HG03175 (cell line): ENCODE results near the gene PFKP.

ENCODE experiments used
- ATAC-seq: cut with Tn5 transposase; IDR thresholded peaks from one replicate; pipeline ENCODE4 v1.9.1; 2021; ENCODE audit warnings: mild to moderate bottlenecking, moderate library complexity; ENCODE audit not compliant: unreplicated experiment

Gene PFKP

DNA sequence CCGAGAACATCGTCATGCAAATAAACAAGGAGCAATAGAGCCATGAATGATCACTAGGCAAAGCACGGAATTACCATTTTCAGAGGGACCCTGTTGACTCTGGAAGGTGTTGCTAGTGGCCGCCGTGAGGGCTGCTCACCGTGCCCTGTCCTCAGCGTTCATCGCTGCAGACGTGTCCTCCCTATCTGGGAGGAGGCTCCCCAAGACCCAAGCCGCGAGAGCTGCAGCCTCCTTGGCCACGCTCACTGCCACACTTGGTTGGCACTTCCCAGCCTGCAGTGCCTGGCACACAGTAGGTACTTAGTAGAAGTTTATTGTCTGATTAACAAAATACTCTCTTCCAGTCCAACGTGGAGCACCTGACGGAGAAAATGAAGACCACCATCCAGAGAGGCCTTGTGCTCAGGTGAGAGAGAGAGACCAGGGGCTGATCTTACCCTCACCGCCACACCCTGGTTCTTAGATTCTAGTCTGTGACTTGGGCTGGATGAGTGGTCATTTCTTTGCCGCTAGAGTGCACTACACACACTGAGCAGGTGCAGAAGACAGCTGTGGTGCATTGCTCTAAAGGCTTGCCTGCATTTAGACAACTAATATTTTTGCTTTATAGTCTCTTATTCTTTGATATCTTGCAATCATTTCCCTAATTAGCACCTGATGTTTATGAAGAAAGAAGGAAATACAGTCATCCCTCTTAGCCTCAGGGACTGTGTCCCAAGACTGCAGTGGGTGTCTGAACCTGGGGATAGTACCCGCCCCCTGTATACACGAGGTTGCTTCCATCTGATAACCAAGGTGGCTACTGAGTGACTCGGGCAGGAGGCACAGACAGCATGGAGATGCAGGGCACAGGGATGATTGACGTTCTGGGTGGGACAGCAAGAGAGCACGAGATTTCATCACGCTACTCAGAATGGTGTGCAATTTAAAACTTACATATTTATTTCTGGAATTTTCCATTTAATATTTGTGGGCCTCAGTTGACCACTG, 65.0 kb downstream of the PFKP start:
- ATAC-seq, result no peak

DNA sequence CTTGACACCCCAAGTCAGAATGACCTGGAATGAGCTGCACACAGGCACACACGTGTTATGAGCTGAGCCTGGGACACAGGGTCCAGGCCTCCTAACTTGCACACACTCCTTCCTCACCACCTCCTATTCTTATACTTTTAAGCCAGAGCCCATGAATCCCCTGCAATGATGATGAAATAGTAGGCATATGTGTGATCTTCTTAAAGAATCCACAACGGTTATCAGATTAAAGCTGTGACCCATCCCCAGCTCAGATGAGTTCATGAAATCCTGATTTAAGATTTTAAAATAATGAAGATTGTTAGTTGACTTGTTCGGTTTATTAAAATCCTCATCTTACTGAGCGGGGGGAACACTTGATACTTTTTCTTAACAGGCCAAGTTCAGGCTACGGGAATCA, 66.6 kb downstream of the PFKP start:
- ATAC-seq, result no peak

DNA sequence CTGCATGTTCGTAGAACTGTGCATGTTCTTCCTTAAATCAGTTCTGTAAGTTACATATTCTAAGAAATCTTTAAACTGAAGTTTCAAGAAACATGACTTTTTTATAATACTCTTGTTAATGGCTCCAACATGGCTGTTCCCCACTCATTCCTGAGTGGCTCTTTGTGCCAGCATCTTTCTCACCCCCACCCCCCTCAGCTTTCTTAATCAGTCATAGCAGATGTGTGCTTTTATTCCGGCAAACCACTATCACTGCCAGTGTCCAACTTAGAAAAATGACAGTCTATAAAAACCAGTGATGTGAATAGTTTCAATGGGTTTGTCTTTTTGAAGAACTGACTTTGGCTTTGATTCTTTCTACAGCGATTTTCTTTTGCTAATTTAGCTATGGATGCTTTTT, 67.7 kb downstream of the PFKP start:
- no peak for ATAC-seq

DNA sequence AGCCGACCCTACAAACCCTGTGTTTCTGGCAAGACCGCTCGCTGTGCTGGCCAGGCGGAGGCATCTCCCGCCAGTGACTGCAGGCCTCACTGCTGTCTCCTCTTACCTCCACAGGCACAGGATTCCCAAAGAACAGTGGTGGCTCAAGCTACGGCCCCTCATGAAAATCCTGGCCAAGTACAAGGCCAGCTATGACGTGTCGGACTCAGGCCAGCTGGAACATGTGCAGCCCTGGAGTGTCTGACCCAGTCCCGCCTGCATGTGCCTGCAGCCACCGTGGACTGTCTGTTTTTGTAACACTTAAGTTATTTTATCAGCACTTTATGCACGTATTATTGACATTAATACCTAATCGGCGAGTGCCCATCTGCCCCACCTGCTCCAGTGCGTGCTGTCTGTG, 69.0 kb downstream of the PFKP start:
- no peak for ATAC-seq

DNA sequence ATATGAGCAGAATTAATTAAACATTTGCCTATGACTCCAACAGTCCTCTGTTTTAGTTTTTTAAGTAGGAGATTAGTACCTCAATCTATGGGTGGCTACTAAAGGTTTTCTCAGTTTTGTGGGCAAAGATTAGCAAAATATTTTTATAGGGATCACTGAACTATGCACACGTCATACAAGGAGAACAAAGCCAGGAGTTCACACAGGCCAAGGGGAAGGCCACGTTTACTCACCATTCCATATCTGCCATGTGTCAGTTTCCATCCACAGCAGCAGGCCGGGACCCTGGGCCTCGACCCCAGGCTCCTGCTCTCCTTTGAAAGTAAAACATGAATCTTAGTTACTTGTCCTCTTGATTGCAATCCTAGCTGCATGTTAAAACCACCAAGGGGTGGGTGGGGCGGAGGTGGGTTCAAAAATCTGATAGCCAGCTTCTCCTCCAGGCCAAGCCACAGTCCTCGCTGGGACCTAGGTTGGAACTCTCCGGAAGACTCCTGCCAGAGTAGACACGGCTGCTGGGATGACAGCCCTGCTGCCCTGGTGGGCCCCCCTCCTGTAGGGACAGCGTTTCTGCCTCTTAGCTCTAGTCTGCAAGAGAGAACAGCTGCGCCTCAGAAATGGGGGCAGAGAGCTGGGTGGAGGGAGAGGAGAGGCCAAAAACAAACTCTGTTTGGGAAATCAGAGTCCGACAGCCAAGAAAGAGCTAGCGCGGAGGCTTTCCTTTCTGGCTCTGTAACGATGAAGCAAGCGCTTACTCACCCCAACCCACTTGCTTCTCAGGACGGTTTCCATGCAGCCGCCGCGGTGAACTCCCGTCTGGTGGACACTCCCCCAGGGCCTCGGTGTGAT, 69.6 kb downstream of the PFKP start:
- ATAC-seq, result no peak

DNA sequence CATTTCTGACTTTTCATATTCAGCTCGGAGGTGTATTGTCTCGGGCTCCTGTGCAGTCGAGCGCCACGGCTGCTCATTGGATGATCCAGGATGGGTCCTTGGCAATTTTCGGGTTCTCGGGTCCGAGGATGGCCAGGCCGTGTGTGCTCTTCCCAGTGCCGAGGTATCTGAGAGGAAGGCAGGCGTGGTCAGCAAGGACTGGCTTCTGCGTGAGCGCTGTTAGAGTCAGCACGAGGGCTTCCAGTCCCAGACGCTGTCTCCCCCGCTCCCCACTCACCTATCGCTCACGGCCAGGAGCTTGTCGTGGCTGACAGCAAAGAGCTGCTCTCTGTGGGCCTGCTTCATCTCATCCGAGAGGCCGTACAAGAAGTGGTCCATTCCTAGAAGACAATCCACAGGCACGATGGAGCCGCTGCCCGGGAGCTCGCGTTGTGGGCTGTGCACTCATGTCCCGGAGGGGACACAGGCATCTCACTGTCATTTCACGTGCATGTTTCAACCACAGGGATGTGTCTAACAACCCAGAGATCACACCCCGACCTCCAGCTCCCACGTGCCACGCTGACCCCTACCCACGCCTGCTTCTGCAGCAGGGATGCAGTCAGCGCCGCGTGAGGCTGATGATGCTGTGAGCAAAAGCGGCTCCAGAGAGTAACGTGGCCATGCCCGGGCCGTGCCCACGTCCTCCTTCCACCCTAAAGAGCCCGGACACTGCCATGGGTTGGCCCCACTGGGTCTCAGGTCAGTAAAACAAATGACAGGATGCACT, 70.8 kb downstream of the PFKP start:
- ATAC-seq, result no peak

DNA sequence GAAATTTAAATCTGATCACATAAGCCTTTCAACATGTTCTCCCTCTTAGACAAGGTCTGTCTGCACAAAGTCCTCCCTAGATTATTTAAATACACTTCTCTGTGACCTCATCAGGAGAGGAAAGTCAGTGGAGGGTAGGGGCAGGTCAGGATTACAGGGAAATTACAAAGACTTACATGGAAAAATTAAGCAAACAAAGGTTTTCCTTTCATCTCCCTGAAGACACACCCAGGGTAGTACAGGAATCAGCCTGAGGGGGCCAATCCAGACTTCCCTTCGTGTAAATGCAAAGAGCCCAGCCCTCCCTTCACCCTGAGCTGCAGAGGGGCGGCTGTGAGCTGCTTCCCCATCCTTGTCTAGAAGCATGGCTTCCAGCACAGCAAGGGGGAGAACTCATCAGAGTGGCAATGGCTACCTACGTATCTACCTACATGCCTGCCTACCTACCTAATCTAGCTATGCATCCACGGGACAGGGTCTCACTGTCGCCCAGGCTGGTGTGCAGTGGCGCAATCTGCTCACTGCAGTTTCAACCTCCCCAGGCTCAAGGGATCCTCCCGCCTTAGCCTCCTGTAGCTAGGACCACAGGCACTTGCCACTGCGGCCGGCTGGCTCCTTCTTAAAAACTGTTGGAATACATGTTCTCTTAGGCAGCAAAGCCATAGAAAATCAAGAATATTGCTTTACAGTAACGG, 72.0 kb downstream of the PFKP start:
- ATAC-seq, result no peak

DNA sequence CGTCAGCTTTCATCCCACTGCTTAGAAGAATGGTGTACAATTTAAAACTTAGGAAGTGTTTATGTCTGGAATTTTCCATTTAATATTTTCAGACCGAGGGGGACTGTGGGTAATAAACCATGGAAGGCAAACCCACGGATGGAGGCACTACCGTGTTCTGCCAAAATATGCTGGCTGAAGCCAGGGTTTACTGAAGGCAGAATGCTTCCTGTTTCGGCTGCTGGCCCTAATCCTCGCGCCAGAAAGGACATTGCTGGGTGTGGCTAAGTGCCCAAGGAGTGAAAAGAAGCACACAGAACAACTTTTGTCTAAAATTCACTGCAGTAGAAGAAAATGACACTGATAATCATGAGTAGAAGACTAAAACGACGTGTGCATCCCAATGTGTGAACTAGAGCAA, 72.9 kb downstream of the PFKP start:
- ATAC-seq, result no peak

DNA sequence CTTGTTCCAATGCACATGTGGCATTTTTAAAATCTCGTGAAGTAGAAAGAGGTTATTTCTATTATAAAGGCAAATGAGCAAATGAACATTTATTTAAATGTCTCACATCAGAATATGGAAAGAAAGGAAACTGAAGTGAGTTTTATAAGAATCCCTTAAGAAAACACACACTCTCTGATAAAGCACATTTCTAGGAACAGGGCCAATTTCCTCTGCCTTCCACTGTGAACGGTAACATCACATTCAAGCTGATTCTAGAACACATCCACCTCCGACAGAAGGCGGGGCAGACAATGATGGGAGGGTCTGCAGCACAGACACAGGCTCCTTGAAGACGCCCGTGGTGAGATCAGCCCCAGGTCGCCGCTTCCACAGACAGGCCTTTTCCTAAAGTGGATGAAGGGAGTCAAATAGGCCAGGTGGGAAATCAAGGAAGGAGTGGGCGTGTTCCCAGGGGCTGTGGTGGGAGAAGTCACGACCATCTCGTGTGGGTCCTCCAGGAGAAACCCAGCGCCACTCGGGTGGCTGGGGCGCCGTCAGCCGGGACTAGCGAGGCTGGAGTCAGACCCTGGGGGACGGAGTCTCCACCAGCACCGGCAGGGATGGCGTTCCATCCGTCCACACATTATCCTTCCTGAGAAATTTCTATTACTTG, 74.1 kb downstream of the PFKP start:
- no peak for ATAC-seq

DNA sequence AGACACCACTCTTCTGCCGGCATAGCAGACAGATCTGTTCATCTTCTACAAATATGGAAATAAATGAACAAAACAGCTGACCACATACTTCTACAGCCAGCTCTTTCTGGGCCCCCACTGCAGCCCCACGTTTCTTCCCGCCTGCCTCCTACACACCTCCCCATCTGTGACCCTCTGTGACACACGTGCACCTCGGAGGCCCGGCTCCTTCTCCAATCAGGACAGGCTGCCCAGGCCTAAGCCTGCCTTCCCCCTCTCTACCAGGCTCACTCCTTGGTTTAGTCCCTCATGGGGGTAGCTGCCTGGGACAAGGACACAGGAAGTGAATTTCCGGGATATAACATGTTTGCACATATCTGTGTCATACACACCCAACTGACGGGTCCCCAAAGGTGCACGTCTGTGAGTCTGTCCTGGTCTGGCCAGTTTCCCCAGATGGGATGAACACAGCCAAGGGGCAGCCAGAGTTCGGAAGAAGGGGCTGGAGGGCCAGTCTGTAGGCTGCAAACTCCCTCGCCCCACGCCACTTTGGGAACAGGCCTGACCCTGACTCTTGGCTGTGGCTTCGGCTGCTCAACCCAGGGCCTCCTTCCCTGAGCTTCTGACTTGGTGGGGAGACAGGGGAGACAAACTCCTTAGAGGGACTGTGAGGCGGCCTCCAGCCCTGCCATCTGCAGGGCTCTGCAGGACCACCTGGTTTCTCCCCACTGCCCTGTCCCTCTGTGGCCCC, 75.0 kb downstream of the PFKP start:
- ATAC-seq, result no peak

DNA sequence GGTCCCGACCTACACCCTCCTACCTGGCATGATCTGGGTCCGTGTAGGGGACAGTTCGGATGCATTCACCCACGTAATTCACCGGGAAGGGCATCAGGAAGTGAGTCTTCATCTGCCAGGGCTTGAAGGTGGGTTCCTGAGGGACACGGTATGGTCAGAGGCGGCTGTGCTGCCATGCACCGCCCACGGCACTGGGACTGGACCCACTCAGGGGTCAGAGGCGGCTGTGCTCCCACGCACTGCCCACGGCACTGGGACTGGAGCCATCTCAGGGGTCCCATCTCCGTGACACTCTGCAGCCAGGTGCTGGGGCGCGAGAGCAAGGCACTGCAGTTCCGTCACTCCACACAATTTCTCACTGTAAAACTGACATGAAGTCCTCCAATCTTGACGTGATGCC, 76.0 kb downstream of the PFKP start:
- no peak for ATAC-seq

DNA sequence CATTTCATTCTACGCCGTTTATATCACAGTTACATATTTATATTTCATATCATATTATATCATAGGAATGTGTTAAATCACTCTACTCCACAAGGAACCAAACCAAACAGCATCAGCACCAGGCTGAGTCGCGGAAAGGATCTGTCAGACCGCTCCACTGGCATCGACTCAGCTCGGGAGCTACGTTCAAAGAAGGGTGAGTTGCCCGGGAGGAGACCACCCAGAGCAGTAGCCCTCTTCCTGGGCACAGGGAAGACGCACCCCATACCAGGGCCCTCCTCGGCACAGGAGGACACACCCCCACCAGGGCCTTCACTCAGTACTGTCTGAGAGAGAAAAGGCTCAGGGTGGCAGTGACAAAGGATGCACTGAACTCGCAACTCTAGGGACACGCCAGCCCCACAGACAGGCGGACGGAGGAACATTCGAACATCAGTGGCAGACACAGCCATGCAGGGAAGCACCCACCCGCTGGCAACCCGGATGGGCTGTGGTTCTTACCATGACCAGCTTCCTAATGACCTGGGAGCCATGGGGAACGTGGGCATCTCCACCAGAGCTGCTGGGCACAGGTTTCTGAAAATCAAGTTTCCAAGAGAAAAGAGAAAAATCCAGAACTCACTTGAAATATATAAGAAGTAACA, 76.6 kb downstream of the PFKP start:
- ATAC-seq, result no peak

DNA sequence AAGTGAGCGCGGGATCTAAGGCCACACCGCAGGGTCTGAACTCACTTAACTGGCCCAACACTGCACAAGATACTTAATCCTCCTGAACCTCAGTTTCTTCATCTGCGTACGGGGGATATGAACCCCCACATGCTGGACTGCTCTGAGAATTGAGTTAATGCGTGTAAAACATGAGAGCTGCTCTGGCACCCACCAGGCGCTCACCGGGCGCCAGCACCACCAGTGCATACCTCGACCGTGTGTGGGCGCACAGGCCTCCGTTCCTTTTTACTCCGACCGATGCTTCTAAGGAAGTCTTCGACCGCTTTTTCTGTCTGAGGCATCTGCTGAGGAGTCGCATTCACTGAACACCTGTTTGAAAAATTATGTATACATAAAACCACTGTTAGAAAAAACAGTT, 78.0 kb downstream of the PFKP start:
- no peak for ATAC-seq

DNA sequence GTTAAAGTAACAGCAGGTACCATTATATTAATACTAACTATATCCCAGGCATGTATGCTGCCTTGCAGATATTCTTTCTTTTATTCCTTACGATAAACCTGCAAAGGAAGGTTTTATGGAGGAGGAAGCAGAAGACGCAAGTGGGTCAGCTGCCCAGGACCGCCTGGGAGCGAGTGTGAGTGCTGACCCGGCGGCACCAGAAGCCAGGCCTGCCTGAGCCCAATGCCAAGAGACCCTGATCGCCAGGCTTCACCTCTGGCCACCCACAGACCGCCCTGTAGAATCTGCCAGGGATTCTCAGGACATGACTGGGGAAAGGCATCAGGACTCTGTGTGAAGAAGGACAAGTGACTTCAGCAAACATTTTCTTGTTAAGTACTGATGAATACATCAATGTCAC, 78.9 kb downstream of the PFKP start:
- no peak for ATAC-seq

DNA sequence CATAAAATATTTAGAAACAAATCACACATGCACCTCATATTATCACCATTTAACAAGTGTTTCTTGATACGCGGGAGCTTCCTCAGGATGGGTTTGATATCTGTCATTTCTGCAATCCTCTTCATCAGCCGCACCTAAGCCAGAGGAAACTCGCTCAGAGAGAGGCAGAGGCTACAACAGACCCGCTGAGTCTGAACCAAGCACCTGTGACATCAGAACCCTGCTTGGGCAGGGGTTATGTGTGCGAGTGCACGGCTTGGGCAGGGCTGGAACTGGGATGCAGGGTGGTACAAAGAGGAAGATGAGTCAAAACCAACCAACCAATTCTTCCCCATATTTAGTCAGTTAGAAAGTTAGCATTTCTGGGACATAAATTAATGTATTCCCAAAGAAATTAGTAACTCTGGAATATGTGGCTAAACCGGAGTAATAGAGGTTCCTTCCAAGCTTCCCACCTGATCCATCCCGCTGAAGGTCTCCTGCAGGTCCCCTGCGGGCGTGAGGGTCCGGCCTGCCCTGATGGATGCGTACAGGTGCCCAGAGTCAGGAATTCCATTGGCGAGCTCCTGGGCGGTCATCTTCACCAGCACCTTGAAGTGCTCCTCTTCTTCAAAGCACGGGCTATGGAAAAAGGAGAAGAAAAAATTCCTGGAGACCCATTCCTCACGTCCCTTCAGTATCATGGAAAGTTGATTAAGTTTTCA, 79.9 kb downstream of the PFKP start:
- no peak for ATAC-seq

DNA sequence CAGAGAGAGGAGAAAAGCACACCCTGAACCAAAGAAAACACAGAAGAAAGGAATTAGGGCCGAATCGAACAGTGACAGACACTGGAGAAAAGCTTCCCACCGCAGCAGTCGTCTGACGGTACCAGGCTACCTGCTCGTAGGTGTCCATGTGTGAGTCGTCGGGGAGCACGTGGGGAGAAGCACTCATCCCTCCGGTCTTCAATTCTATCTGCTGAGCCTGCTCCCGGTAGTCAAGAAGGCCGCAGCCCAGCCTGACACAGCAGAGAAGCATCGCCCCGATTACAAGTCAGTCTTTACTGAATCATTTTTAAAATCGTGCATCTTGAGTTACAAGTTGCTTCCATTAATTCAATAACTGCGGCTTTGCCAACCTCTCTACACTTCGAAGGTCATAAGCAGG, 80.7 kb downstream of the PFKP start:
- ATAC-seq, result no peak

DNA sequence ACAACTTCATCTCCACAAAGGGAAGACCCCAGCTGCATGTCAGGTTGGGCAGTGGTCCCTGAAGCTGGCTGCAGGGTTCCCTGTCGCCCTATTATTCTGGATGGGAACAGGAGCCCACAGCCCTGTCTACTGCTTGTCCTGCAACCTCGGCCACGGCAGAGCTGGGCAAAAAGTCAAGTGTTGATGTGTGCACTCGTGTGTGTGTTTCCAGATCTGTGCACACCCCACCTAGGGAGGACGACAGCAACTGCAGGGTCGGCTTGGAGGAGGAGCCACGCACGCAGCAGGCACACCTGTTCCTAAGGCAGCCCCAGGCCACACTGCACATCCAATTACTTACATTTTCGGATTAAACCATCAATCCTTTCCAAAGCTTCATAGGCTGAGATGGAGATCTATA, 81.6 kb downstream of the PFKP start:
- no peak for ATAC-seq

DNA sequence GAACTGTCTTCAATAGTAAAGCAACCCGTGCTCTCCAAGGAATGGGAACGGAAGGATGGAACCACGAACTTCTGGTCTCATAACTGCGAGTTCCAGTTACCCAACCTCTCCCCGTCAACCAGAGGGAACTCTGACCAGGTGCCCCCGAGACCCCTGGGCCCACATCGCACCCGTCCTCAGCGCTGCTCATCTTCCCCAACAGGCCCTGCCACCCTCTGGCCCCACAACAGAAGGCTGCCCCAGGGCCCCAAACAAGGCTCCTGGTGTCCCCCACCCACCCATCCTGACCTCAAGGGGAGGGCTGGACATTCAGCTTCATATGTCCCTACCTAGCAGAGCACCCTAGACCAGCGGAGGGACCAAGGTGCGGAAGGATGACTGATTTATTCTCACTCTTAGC, 82.6 kb downstream of the PFKP start:
- no peak for ATAC-seq
